PC-9 (cell line): Measurements from ENCODE around the gene HCFC1R1.
A peak's percentile ranks its signal among the peaks of the same experiment; 100 is the strongest.

Source experiments
- EZH2 ChIP-seq: fragments of 200-600 bp; sonication (generic); IDR thresholded peaks from 2 replicates; pipeline ENCODE4 v1.8.0; 2017; ENCODE audit warnings: antibody characterized with exemption, low read depth
- TF ChIP-seq, protein P1 (sequence below): fragments of 200-600 bp; sonication (generic); conservative IDR thresholded peaks from 2 replicates; pipeline ENCODE4 v1.6.1; 2017; ENCODE audit warnings: mixed run types, antibody characterized with exemption, mild to moderate bottlenecking, moderate library complexity

- TF ChIP-seq EZH2 = no peak
- TF ChIP-seq, protein P1, sequence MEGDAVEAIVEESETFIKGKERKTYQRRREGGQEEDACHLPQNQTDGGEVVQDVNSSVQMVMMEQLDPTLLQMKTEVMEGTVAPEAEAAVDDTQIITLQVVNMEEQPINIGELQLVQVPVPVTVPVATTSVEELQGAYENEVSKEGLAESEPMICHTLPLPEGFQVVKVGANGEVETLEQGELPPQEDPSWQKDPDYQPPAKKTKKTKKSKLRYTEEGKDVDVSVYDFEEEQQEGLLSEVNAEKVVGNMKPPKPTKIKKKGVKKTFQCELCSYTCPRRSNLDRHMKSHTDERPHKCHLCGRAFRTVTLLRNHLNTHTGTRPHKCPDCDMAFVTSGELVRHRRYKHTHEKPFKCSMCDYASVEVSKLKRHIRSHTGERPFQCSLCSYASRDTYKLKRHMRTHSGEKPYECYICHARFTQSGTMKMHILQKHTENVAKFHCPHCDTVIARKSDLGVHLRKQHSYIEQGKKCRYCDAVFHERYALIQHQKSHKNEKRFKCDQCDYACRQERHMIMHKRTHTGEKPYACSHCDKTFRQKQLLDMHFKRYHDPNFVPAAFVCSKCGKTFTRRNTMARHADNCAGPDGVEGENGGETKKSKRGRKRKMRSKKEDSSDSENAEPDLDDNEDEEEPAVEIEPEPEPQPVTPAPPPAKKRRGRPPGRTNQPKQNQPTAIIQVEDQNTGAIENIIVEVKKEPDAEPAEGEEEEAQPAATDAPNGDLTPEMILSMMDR = peak; percentile 26; the same call in 1 of the 2 replicates
Observed at GRCh38 chr16:3013491-3013951, 10.2 kb downstream of the HCFC1R1 start.
